ENCODE data around the gene ITGAX. TPM values are rescaled to one million over a fixed set of nuclear protein-coding genes. Genes with fewer than 3 reads are reported as not detected.

ITGAX gene
- total RNA-seq, 1 experiment from 2014 or later: not detected

GRCh38 chr16:31385680-31386079 lies 30.7 kb downstream of the ITGAX start:
- H3K27ac ChIP-seq (ENCODE audit: low read length): peak overlapping the region; percentile 72
- no peak overlapping the region for H2AFZ ChIP-seq (ENCODE audit: low read length)
- DNase-seq (peak; percentile 38), ATAC-seq (no peak)
- H4K20me1 ChIP-seq (ENCODE audit: low read length): no peaks in the 10 kb centered on the region
- no peaks in the 10 kb centered on the region for H3F3A ChIP-seq (ENCODE audit: low read length, unreplicated experiment)
- no peaks in the 10 kb centered on the region for H3K9me2 ChIP-seq (replicated peaks; ENCODE audit: low read length)
- ChIA-PET POLR2A (ENCODE audit: unreplicated experiment) (interaction anchor here (0.6 kb wide), 1 partner anchor 28 kb away, joined by 3 read pairs; no protein-coding TSS in a partner anchor), CTCF (no interaction called here)
- no peaks in the 10 kb centered on the region for H3K9me3 ChIP-seq (ENCODE audit: low read length)
- BruUV-seq (replicated peaks): no TSS peak
- intact Hi-C loops (cut with micrococcal nuclease): no loop called here
- TF ChIP-seq EZH2 (IDR thresholded peaks at IDR 0.05; ENCODE audit: low read length, unreplicated experiment): no peak
- TF ChIP-seq CTCF (conservative IDR thresholded peaks at IDR 0.05; ENCODE audit: low read depth, low read length): no peak
- TF ChIP-seq EZH2phosphoT487 (IDR thresholded peaks at IDR 0.05; ENCODE audit: borderline replicate concordance, low read length): no peak
- no peaks in the 10 kb centered on the region for H3K36me3 ChIP-seq (ENCODE audit: low read depth, low read length)
- H3K4me2 ChIP-seq (ENCODE audit: low read length): peak overlapping the region; percentile 38; the same call in 1 of the 2 replicates
- peaks cover 20% of the 10 kb centered on the region for H3K4me1 ChIP-seq (ENCODE audit: insufficient read depth, low read length)
- H3K9ac ChIP-seq (ENCODE audit: low read length): no peak overlapping the region
- H3K4me3 ChIP-seq (ENCODE audit: low read length): no peak overlapping the region
- no peaks in the 10 kb centered on the region for H3K79me2 ChIP-seq (ENCODE audit: low read length)
- H3K27me3 ChIP-seq (ENCODE audit: low read length): no peaks in the 10 kb centered on the region

GRCh38 chr16:31386157-31386984 lies 31.4 kb downstream of the ITGAX start:
- ATAC-seq (peak; percentile 77), DNase-seq (peak; percentile 73)
- H3K9me3 ChIP-seq (ENCODE audit: low read length): no peaks in the 10 kb centered on the region
- H3K36me3 ChIP-seq (ENCODE audit: low read depth, low read length): no peaks in the 10 kb centered on the region
- no peaks in the 10 kb centered on the region for H4K20me1 ChIP-seq (ENCODE audit: low read length)
- no peaks in the 10 kb centered on the region for H3K27me3 ChIP-seq (ENCODE audit: low read length)
- H3F3A ChIP-seq (ENCODE audit: low read length, unreplicated experiment): no peaks in the 10 kb centered on the region
- peak overlapping the region; percentile 51 for H3K4me2 ChIP-seq (ENCODE audit: low read length)
- no peaks in the 10 kb centered on the region for H3K79me2 ChIP-seq (ENCODE audit: low read length)
- BruUV-seq (replicated peaks): no TSS peak
- H3K4me1 ChIP-seq (ENCODE audit: insufficient read depth, low read length): peaks cover 20% of the 10 kb centered on the region
- POLR2A ChIA-PET (ENCODE audit: unreplicated experiment): interaction anchor here (0.6 kb wide), 2 partner anchors 28 to 314 kb away, joined by 3 to 4 read pairs; no protein-coding TSS in a partner anchor
- H3K9me2 ChIP-seq (replicated peaks; ENCODE audit: low read length): no peaks in the 10 kb centered on the region
- H2AFZ ChIP-seq (ENCODE audit: low read length): no peak overlapping the region
- intact Hi-C loops (cut with micrococcal nuclease): no loop called here
- TF ChIP-seq CTCF (conservative IDR thresholded peaks at IDR 0.05; ENCODE audit: low read depth, low read length): no peak
- no peak for TF ChIP-seq EZH2phosphoT487 (IDR thresholded peaks at IDR 0.05; ENCODE audit: borderline replicate concordance, low read length)
- no peak for TF ChIP-seq EZH2 (IDR thresholded peaks at IDR 0.05; ENCODE audit: low read length, unreplicated experiment)
- H3K27ac ChIP-seq (ENCODE audit: low read length): peak overlapping the region; percentile 72
- no peak overlapping the region for H3K9ac ChIP-seq (ENCODE audit: low read length)
- H3K4me3 ChIP-seq (ENCODE audit: low read length): 0 out of 2 replicates have a peak overlapping the region, but pooled peaks have one; percentile 13
- CTCF ChIA-PET: no interaction called here

GRCh38 chr16:31388535-31388934 lies 33.6 kb downstream of the ITGAX start:
- Histone ChIP-seq H3K36me3 (ENCODE audit: low read depth, low read length) (no peaks in the 10 kb centered on the region), H3K27ac (ENCODE audit: low read length) (no peak overlapping the region), H2AFZ (ENCODE audit: low read length) (no peak overlapping the region), H3K4me1 (ENCODE audit: insufficient read depth, low read length) (peaks cover 20% of the 10 kb centered on the region), H3K9ac (ENCODE audit: low read length) (no peak overlapping the region), H3K4me3 (ENCODE audit: low read length) (no peak overlapping the region), H3K27me3 (ENCODE audit: low read length) (no peaks in the 10 kb centered on the region), H3F3A (ENCODE audit: low read length, unreplicated experiment) (no peaks in the 10 kb centered on the region), H3K9me3 (ENCODE audit: low read length) (no peaks in the 10 kb centered on the region), H4K20me1 (ENCODE audit: low read length) (no peaks in the 10 kb centered on the region), H3K79me2 (ENCODE audit: low read length) (no peaks in the 10 kb centered on the region), H3K9me2 (replicated peaks; ENCODE audit: low read length) (no peaks in the 10 kb centered on the region), H3K4me2 (ENCODE audit: low read length) (no peak overlapping the region)
- no peak for TF ChIP-seq CTCF (conservative IDR thresholded peaks at IDR 0.05; ENCODE audit: low read depth, low read length)
- TF ChIP-seq EZH2phosphoT487 (IDR thresholded peaks at IDR 0.05; ENCODE audit: borderline replicate concordance, low read length): no peak
- TF ChIP-seq EZH2 (IDR thresholded peaks at IDR 0.05; ENCODE audit: low read length, unreplicated experiment): no peak
- ATAC-seq: no peak
- CTCF ChIA-PET: no interaction called here
- intact Hi-C loops (cut with micrococcal nuclease): no loop called here
- DNase-seq: no peak
- POLR2A ChIA-PET (ENCODE audit: unreplicated experiment): no interaction called here
- BruUV-seq (replicated peaks): no TSS peak
